ENCODE data around the gene NKAIN4. TPM values are rescaled to one million over a fixed set of nuclear protein-coding genes. Genes with fewer than 3 reads are reported as not detected.

NKAIN4 gene
- total RNA-seq (2022) (not detected in 2 replicates), Bru-seq, nascent RNA (percentile 16 among the genes with signal in this experiment), BruChase-seq, experiment 1, labeled RNA remaining after a 6-hour chase (percentile 27 among the genes with signal in this experiment), BruChase-seq, experiment 2, labeled RNA remaining after a 2-hour chase (percentile 21 among the genes with signal in this experiment)
- long read RNA-seq, result 0 reads

DNA sequence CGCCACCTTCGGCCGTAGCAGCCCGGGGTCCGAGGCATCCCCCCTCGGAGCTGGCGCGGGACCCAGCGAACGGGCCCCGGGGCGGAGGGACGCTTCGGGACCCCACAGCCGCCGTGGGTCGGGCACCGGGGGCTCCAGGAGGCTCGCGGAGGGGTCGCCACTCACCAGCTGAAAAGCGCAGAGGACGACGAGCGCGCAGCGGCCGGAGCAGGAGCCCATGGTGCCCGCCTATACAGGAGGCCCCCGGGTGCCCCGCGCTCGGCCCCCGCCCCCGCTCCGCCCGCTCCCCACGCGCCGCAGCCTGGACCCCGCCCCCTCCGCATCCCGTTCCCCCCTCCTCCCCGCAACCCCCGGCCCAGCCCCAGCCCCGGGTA, at the start of gene NKAIN4:
TSS of gene NKAIN4 (minus strand) at position 232 of the 374 bp plus-strand sequence. CDS start at position 219, 13 bp downstream.
- H3K4me1 Mint-ChIP-seq (ENCODE audit: low read depth, unreplicated experiment), result no peaks in the 10 kb centered on the region
- CTCF ChIA-PET, result interaction anchor here (0.5 to 1.4 kb wide), 4 partner anchors 8 to 31 kb away, joined by 4 to 12 read pairs (median 5); no protein-coding TSS in a partner anchor
- intact Hi-C loops (cut with micrococcal nuclease; ENCODE audit: unreplicated experiment), result loop anchor here (5.0 kb wide), 1 partner anchor 72 kb away; no protein-coding TSS in a partner anchor

DNA sequence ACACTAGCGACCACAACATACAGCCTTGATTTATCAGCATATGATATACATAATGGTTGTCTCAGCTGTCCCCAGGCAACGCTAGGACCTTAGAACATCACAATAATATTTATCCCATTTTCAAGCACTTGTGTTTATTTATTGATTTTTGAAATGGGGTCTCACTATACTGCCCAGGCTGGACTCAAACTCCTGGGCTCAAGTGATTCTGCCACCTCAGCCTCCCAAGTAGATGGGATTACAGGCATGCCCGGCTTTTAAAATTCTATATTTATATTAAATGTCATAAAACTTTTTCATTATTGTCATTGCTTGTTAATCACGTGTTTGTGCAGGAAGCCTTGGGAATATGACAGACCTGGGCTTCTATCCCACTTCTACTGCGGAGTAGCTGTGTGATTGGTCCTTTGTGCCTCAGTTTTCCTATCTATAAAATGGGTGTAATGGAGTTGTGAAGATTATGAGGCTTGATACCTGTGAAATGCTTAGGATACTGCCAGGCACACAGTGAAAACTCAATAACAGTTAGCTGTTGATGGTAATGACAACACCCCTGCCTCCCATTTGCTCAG, 48.9 kb upstream of the NKAIN4 start:
- H3K9me3 Mint-ChIP-seq (ENCODE audit: low read depth, unreplicated experiment), result peaks cover 3% of the 10 kb centered on the region
- intact Hi-C loops (cut with micrococcal nuclease; ENCODE audit: unreplicated experiment), result no loop called here
- no peak for DNase-seq
- no TSS peak for BruUV-seq (replicated peaks)
- H3K27ac Mint-ChIP-seq (ENCODE audit: unreplicated experiment), result no peak overlapping the region
- H3K4me3 Mint-ChIP-seq (ENCODE audit: low read depth, unreplicated experiment), result no peak overlapping the region
- H3K27me3 Mint-ChIP-seq (ENCODE audit: unreplicated experiment), result peaks cover 87% of the 10 kb centered on the region
- TF ChIP-seq, protein P1, sequence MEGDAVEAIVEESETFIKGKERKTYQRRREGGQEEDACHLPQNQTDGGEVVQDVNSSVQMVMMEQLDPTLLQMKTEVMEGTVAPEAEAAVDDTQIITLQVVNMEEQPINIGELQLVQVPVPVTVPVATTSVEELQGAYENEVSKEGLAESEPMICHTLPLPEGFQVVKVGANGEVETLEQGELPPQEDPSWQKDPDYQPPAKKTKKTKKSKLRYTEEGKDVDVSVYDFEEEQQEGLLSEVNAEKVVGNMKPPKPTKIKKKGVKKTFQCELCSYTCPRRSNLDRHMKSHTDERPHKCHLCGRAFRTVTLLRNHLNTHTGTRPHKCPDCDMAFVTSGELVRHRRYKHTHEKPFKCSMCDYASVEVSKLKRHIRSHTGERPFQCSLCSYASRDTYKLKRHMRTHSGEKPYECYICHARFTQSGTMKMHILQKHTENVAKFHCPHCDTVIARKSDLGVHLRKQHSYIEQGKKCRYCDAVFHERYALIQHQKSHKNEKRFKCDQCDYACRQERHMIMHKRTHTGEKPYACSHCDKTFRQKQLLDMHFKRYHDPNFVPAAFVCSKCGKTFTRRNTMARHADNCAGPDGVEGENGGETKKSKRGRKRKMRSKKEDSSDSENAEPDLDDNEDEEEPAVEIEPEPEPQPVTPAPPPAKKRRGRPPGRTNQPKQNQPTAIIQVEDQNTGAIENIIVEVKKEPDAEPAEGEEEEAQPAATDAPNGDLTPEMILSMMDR (IDR thresholded peaks at IDR 0.05; ENCODE audit: unreplicated experiment), result no peak
- CTCF ChIA-PET, result no interaction called here
- no peaks in the 10 kb centered on the region for H3K36me3 Mint-ChIP-seq (ENCODE audit: insufficient read depth, unreplicated experiment)
- H3K4me1 Mint-ChIP-seq (ENCODE audit: low read depth, unreplicated experiment), result no peaks in the 10 kb centered on the region

More for the DNA sequence above, at the start of gene NKAIN4:
- H3K4me3 Mint-ChIP-seq (ENCODE audit: low read depth, unreplicated experiment), result no peak within 1 kb of the TSS
- H3K9me3 Mint-ChIP-seq (ENCODE audit: low read depth, unreplicated experiment), result peaks cover 3% of the 10 kb centered on the region
- H3K36me3 Mint-ChIP-seq (ENCODE audit: insufficient read depth, unreplicated experiment), result no peaks in the 10 kb centered on the region
- BruUV-seq (replicated peaks), result no TSS peak
- TF ChIP-seq, protein P1 (IDR thresholded peaks at IDR 0.05; ENCODE audit: unreplicated experiment), result no peak
- no peak within 1 kb of the TSS for H3K27ac Mint-ChIP-seq (ENCODE audit: unreplicated experiment)
- DNase-seq, result no peak
- peaks cover 94% of the 10 kb centered on the region for H3K27me3 Mint-ChIP-seq (ENCODE audit: unreplicated experiment)

DNA sequence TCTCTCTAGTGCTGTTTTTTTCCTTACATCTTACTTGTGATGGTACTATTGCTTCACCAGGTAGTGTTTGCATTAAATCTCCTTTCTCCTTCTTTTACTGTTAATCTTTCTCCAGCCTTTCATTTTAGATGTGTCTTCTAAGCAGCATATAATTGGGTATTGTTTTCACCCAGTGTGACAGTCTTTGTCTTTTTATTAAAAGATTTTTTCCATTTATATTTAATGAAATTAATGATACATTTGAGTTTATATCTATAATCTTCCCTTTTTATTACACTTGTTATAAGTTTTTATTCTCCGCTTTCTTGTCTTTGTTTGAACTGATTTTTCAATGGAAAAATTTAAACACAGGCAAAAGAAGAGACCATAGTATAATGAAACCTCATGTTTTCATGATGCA, 47.4 kb upstream of the NKAIN4 start:
- Mint-ChIP-seq H3K4me1 (ENCODE audit: low read depth, unreplicated experiment) (no peaks in the 10 kb centered on the region), H3K27me3 (ENCODE audit: unreplicated experiment) (peaks cover 89% of the 10 kb centered on the region), H3K9me3 (ENCODE audit: low read depth, unreplicated experiment) (peaks cover 3% of the 10 kb centered on the region), H3K36me3 (ENCODE audit: insufficient read depth, unreplicated experiment) (no peaks in the 10 kb centered on the region), H3K4me3 (ENCODE audit: low read depth, unreplicated experiment) (no peak overlapping the region), H3K27ac (ENCODE audit: unreplicated experiment) (no peak overlapping the region)
- DNase-seq, result no peak
- intact Hi-C loops (cut with micrococcal nuclease; ENCODE audit: unreplicated experiment), result no loop called here
- BruUV-seq (replicated peaks), result no TSS peak
- CTCF ChIA-PET, result no interaction called here
- TF ChIP-seq, protein P1 (IDR thresholded peaks at IDR 0.05; ENCODE audit: unreplicated experiment), result no peak

DNA sequence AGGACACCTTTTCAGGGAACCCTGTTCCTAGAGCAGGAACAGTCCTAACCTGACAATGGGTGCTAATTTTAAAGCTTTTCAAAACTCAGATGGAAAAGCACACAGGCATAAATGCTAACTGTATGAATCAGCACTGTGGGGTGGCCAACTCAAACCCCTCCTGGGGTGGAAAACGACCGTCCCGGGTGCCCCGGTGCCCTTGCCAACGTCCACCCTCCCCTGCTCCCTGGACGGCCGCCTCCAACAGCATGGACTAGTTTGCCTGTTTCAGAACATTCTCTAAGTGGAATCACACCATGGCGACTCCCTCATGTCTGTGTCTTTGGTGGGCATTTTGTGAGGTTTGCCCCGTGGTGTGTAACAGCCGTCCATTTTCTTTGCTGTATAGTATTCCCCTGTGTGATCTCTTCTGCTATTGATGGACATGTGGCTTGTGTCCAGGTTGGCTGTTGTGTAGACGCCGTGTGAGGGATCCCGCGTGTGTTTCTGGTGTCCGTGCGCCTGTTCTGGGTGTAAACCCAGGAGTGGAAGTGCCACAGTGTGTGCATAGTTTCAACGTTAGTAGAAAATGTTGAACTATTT, 44.6 kb upstream of the NKAIN4 start:
- intact Hi-C loops (cut with micrococcal nuclease; ENCODE audit: unreplicated experiment), result no loop called here
- H3K4me3 Mint-ChIP-seq (ENCODE audit: low read depth, unreplicated experiment), result no peak overlapping the region
- peaks cover 3% of the 10 kb centered on the region for H3K9me3 Mint-ChIP-seq (ENCODE audit: low read depth, unreplicated experiment)
- no TSS peak for BruUV-seq (replicated peaks)
- no peak for DNase-seq
- H3K36me3 Mint-ChIP-seq (ENCODE audit: insufficient read depth, unreplicated experiment), result peaks cover 7% of the 10 kb centered on the region
- TF ChIP-seq, protein P1 (IDR thresholded peaks at IDR 0.05; ENCODE audit: unreplicated experiment), result no peak
- H3K27ac Mint-ChIP-seq (ENCODE audit: unreplicated experiment), result no peak overlapping the region
- H3K4me1 Mint-ChIP-seq (ENCODE audit: low read depth, unreplicated experiment), result no peaks in the 10 kb centered on the region
- CTCF ChIA-PET, result interaction anchor here (0.5 kb wide), 1 partner anchor 328 kb away, joined by 10 read pairs; no protein-coding TSS in a partner anchor
- peaks cover 97% of the 10 kb centered on the region for H3K27me3 Mint-ChIP-seq (ENCODE audit: unreplicated experiment)
